Epithelial cell of esophagus (primary cell): ENCODE measurements around the gene PPHLN1.

Experiments
- DNase-seq: peaks from one replicate; pipeline ENCODE4 v3.0.0; 2010; ENCODE audit warnings: low read depth
- H3K4me3 ChIP-seq: 2 replicates; pipeline ENCODE4 v1.5.1; 2011; ENCODE audit warnings: mild to moderate bottlenecking, low read length, control low read depth
- CTCF ChIP-seq: IDR thresholded peaks from 2 replicates; pipeline ENCODE4 v1.5.1; 2011; ENCODE audit warnings: low read depth, mild to moderate bottlenecking, low read length, control low read depth, inconsistent platforms; ENCODE audit not compliant: insufficient read depth; ENCODE audit errors: missing control alignments

PPHLN1 gene

GRCh38 chr12:42446761-42447160 lies 120.8 kb downstream of the PPHLN1 start:
- TF ChIP-seq CTCF: no peak
- no peak for DNase-seq
- no peak overlapping the region for H3K4me3 ChIP-seq

- no peak for DNase-seq
- no peak for TF ChIP-seq CTCF
- no peak overlapping the region for H3K4me3 ChIP-seq
These were observed 121.4 kb downstream of the PPHLN1 start for GRCh38 chr12:42447371-42447786.

- TF ChIP-seq CTCF: no peak
- DNase-seq: no peak
- H3K4me3 ChIP-seq: no peak overlapping the region
These were observed 122.9 kb downstream of the PPHLN1 start for GRCh38 chr12:42448841-42449240.

GRCh38 chr12:42450248-42450647 lies 124.3 kb downstream of the PPHLN1 start:
- no peak for TF ChIP-seq CTCF
- no peak for DNase-seq
- H3K4me3 ChIP-seq: no peak overlapping the region

GRCh38 chr12:42458575-42458974 lies 132.6 kb downstream of the PPHLN1 start:
- no peak for DNase-seq
- no peak overlapping the region for H3K4me3 ChIP-seq
- no peak for TF ChIP-seq CTCF

- H3K4me3 ChIP-seq: no peak overlapping the region
- DNase-seq: no peak
- no peak for TF ChIP-seq CTCF
These were observed 133.4 kb downstream of the PPHLN1 start for GRCh38 chr12:42459336-42459847.

GRCh38 chr12:42462486-42462885 lies 136.5 kb downstream of the PPHLN1 start:
- H3K4me3 ChIP-seq: no peak overlapping the region
- no peak for TF ChIP-seq CTCF
- DNase-seq: no peak
